Putamen (tissue), 1 donor: ENCODE measurements around the gene SH3RF1.

Source experiments
- DNase-seq: peaks from one replicate; pipeline ENCODE4 v3.0.0-alpha.2; 2016; ENCODE audit warnings: low spot score

The SH3RF1 gene

DNA sequence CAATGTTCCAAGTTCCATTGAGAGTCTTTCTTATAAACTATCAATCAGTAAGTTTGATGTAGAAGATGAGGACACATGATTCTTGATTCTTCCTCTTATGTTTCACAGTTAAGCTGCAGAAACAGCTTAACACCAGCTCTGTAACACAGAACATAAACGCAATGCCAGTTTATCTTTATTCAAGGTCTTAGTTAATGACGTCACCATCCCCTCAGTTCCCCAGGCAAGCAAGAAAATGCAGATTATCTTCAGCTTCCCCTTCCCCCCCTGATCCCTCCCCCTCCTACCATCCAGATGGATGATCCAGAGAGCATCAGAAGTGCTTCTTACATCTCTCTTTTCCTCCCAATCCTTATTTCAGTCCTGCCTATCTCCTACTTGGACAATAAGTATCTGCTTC lies 4.4 kb upstream of the SH3RF1 start:
- DNase-seq: no peak

DNA sequence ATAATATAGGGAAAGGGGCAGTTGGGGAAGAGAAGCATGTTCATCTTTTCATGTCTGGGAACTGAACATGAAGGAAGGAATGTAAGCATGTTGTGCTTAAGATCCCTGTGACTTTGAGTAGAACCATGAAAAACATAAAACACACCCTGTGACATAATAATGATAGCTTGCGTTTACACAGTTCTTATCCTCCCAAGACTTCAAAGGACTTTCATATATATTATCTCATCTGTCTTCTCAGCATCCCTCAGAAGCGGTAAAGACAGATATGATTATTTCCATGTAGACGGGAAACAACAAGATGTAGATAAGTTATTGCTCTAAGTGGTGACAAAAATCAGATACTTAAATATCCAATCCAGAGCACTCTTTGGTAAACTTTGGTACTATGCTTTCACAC lies 3.3 kb upstream of the SH3RF1 start:
- DNase-seq: no peak

DNA sequence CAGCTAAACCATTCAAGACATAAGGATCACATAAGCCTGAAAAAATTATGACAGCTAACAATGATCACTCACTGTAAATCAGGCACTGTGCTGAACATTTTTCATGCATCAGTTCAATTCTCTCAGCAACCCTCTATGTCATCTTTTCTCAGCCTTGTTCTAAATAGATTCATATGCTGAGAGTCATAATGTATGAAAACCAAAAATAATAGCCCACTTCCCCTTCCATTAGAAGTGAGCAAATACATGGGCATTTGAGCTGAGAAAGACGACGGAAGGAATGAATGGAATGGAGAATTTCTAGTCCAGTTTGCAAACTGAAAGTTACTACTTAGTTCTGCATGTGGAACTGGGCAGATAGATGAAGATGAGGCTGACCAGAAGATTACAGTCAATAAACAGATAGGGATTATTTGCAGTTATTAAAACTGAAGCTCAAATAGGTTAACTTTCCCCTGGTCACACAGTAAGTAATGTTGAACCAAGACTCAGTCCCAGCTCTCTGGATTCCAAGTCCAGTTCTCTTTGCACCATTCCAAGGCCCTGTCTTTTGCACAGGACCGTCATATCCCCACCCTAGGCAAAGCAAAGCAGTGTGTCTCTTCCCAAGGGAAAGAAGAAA lies 1.6 kb upstream of the SH3RF1 start:
- DNase-seq: no peak

GRCh38 chr4:169271692-169272007 lies 894 bp upstream of the SH3RF1 start:
- DNase-seq: no peak

GRCh38 chr4:169269916-169270809 lies 593 bp downstream of the SH3RF1 start:
- peak; percentile 52 for DNase-seq

GRCh38 chr4:169268951-169269760 lies 1.6 kb downstream of the SH3RF1 start:
- no peak for DNase-seq

GRCh38 chr4:169267070-169267469 lies 3.7 kb downstream of the SH3RF1 start:
- DNase-seq: no peak

- no peak for DNase-seq
Measured at GRCh38 chr4:169266661-169267060, 4.1 kb downstream of the SH3RF1 start.

DNA sequence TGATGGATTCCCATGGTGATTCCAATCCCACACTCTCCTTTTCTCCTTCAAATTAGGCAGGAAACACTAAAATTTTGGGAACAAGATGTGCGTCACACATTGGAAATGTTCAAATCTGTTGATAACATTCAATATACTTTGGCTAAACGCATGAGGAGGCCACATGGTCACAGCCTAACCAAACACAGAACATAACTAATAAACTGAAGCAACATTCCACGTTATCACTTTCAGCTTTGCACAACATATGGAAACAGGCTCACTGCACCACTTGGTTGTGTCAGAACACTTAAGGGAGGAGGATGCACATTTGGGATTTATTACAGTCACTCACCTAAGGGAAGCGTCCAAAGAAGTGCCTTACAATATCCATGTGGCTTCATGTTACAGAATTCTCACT lies 4.7 kb downstream of the SH3RF1 start:
- no peak for DNase-seq

GRCh38 chr4:169263791-169264392 lies 6.9 kb downstream of the SH3RF1 start:
- DNase-seq: no peak

GRCh38 chr4:169260217-169260866 lies 10.4 kb downstream of the SH3RF1 start:
- no peak for DNase-seq

GRCh38 chr4:169259271-169259670 lies 11.5 kb downstream of the SH3RF1 start:
- no peak for DNase-seq

- no peak for DNase-seq
Measured at GRCh38 chr4:169258141-169258540, 12.6 kb downstream of the SH3RF1 start.

- no peak for DNase-seq
Measured at GRCh38 chr4:169256856-169257761, 13.6 kb downstream of the SH3RF1 start.

DNA sequence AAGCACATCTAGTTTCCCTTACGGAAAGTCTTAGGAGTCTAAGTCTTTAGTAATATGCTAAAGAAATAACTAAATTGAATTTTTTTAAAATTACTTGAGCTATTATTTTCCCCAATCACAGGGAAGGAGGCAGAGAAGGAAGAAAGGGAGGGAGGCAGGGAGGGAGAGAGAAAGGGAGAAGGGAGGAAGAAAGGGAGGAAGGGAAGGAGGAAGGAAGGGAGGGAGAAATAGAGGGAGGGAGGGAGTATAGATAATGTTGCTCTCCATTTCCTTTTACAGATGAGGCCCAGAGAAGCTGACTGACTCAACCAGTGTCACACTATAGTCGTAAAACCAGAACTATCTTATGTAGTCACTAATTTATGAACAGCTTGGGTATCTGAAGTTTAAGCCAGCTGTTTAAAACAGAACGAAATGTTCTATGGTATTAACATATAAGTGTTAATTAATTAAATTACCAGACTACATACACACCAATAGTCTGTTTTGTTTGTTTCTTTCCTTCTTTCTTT lies 14.6 kb downstream of the SH3RF1 start:
- no peak for DNase-seq

DNA sequence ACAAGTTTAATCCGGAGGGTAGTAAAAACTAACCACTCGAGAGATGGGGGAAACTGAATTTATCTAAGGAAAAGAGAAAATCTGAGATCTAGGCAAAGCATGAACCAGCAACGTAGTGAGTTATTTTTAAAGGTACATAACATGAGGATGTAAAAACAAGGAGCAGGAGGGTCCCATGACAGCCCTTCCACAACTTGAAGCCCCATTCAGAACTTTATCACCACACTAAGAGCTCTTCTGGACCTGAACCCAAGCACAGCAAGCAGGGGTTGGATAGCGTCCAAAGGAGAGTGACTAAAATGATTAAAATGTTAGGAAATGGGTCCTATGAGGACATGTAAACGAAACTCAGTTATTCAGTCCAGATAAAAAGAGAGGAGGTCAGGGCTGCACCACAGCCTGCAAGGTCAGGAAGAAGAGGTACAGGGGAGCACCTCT lies 16.2 kb downstream of the SH3RF1 start:
- no peak for DNase-seq

DNA sequence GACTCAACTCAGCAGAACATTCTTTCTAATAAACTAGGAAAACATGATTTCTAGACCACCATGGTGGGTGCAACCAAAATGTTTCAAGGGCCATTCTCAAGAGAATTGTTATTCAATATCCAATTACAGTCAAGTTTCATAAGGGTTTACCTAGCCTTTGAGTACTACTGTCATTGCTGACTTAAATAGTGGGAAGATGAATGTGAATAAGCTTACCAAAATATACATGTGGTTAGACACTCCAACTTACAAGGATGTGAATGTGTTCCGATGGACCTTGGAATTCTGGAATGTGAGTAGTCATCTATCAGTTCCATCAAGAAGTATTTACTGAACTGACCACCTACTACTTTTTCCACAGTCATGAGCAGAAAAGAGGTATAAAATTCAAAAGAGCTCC lies 16.9 kb downstream of the SH3RF1 start:
- no peak for DNase-seq

DNA sequence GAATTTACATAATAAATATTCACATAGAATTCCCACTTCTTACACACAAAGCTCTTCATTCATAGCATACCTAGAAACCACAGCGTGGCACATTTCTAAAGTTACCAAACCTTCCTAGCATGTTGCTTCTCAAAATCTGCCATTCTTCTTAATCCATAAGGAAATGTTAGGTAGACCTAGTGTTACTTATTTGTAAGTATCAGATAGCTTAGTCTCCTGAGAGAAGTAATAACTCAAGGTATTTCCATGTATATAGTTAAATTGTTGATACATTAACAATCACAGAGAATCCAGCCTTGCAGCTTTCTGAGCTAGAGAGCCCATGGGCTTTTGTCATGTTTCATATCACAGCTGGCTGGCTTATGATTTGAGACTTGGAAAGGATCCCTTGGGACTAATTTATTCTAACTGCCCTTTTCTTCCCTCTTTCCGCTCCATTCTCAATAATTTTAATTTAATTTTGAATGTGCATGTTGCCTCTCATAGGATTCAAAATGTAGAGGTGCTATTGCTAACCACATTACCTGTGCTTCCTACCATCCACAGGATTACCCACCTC lies 17.6 kb downstream of the SH3RF1 start:
- DNase-seq: no peak

- no peak for DNase-seq
Measured at GRCh38 chr4:169252339-169253112, 18.2 kb downstream of the SH3RF1 start.
